ENCODE measurements around the gene SPATA16.
"Not testable (repeated sequence)": the region's sequence is repeated elsewhere in the genome, so short reads cannot be mapped to it uniquely, and the experiment has no call there.

Gene SPATA16

DNA sequence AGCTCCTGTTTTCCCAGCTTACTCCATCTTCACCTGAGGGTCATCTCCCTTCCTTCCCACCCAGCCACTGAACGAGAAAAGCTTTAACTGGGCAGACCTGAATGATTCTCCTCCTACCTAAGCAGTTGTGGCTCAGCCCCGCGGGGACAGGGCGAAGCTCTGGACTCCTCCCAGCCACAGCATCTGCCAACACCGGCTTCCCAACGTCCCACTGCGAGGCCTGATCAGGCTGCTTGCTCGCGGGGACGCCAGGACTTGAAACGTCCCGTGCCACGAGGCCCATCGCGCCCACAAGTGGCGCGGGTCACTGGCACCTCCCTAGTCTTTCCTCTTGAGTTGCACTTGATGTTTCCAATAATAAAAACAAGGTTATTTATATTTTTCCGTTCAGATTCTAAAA lies at the start of gene SPATA16:
Gene SPATA16, minus strand, starts transcription at position 250 of the 400 bp plus-strand sequence. CDS start 23,504 bp downstream, outside the sequence.
- no peak for DNase-seq

DNA sequence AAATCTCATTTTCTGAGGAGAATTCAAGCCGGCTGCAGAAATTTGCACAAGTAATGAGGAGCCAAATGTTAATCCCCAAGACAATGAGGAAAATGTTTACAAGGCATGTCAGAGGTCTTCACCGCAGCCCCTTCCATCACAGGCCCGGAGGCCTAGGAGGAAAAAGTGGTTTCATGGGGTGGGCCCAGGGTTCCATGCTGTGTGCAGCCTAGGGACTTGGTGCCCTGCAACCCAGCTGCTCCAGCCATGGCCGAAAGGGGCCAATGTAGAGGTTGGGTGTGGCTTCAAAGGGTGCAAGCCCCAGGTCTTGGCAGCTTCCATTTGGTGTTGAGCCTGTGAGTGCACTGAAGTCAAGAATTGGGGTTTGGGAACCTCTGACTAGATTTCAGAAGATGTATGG lies 42.0 kb upstream of the SPATA16 start:
- DNase-seq, result not testable (repeated sequence)

DNA sequence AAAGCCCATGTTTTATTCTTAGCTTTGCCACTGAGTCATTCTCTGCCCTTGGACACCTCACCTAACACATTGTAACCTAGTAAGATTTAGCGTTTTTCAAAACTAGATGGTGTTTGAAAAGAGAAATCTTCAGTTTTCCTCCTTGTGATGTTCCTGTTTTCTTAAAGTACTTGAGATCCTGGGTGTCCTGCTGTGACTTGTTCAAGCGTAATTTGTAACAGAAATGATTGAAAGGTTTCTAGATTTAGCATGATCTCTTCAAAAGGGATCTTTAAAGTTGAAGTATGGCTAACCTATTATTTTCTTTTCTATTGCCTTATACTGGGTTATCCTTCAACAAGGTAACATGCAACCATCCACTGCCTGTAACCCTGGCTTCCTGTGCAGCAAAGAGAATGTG lies 32.6 kb upstream of the SPATA16 start:
- no peak for DNase-seq

GRCh38 chr3:173159139-173159538 lies 18.1 kb upstream of the SPATA16 start:
- not testable (repeated sequence) for DNase-seq

DNA sequence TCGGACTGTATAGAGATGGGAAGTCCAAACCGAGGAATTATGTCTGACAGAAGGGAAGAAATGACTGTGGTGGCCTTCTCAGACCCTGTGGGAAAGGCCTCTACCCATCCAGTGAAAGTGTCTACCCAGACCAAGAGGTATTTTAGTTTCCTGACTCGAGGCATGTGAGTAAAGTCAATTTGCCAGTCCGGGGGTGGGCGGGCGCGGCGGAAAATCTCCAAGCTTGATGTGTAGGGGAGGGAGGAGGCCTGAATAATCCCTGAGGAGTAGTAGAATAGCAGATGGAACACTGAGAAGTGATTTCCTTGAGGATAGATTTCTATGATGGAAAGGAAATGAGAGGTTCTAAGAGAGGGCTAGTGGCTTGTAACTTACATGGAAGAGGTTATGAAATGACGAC lies 15.5 kb upstream of the SPATA16 start:
- not testable (repeated sequence) for DNase-seq

- no peak for DNase-seq
Measured at GRCh38 chr3:173153631-173154030, 12.6 kb upstream of the SPATA16 start.

- no peak for DNase-seq
Measured at GRCh38 chr3:173139420-173139819, 1.6 kb downstream of the SPATA16 start.

DNA sequence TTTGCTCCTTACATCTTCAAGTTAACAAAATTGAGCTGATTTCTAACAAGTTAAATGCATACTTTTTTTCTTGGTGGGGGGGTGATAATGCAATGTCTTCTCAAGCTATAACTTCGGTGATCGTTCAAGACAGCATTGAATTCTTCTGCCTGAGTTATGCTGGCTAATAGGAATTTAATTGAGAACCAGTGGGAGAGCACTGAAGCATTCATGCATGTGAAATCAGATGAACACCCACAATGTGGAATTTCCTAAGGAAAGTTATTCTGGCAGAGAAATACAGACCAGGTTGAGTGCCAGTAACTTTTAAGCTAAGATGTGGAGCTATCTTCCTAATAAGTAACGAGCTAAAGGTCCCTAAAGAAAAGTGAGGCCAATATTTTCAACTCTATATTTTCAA lies 3.0 kb downstream of the SPATA16 start:
- DNase-seq, result no peak

- no peak for DNase-seq
Measured at GRCh38 chr3:173135059-173135458, 6.0 kb downstream of the SPATA16 start.

DNA sequence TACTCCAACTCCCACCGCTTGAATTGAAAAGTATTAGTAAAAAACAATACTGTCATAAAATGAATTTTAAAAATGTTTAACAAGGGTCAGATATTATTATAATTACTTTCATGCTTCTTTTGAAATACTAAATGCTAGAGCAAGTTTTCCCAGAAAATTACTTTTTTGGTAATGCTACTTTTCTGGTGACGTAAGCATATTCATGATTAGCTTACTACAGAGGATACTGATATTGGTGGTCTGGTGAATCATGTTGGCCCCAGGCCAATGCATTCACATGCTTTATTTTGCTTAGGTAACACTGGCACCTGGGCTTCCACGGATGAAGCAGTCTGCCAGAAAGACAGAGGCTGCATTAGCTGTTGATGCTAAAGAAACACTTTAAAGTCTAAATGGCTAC lies 12.4 kb downstream of the SPATA16 start:
- no peak for DNase-seq

DNA sequence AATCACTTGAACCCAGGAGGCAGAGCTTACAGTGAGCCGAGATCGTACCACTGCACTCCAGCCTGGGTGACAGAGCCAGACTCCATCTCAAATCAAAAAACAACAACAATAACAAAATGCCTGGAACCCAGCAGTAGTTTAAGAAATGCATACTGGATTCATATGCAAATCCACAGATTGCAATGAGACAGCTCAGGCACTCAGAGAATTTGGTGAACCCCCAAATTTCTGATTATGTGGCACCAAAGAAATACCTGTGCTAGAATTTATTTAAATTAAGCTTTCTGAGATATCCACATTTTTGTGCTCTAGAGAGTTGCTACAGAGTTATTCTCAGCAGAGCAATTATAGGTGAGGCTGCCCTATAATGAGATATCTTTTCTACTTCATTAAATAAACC lies 29.7 kb downstream of the SPATA16 start:
- no peak for DNase-seq

GRCh38 chr3:173109143-173109542 lies 31.9 kb downstream of the SPATA16 start:
- no peak for DNase-seq

- DNase-seq, result no peak
Measured at GRCh38 chr3:173103469-173103868, 37.6 kb downstream of the SPATA16 start.

- DNase-seq, result no peak
Measured at GRCh38 chr3:173098959-173099358, 42.1 kb downstream of the SPATA16 start.

DNA sequence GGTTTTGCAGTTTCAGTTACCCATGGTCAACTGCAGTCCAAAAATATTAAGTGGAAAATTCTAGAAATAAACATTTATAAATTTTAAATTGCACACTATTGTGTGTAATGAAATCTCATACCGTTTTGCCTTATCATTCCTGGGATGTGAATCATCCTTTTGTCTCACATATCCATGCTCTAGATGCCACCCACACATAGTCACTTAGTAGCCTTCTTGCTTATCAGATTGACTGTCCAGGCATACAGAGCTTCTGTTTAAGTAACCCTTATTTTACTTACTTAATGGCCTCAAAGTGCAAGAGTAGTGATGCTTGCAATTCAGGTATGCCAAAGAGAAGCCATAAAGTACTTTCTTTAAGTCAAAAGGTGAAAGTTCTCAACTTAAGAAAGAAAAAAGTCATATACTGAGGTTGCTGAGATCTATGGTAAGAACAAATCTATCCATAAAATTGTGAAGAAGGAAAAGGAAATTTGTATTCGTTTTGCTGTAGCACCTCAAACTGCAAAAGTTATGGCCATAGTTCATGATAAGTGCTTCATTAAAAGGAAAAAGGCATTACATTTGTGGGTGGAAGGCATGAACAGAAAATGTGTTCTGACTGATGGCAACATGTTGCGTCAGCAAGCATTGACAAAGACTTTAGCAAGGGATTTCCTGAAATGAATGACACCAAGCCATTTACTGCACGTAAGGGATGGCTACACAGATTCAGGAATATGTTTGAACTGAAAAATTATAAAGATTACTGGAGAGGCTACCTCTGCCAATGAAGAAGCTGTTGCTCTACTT lies 43.8 kb downstream of the SPATA16 start:
- no peak for DNase-seq

- no peak for DNase-seq
Measured at GRCh38 chr3:173096140-173096539, 44.9 kb downstream of the SPATA16 start.

- no peak for DNase-seq
Measured at GRCh38 chr3:173092038-173092437, 49.0 kb downstream of the SPATA16 start.

DNA sequence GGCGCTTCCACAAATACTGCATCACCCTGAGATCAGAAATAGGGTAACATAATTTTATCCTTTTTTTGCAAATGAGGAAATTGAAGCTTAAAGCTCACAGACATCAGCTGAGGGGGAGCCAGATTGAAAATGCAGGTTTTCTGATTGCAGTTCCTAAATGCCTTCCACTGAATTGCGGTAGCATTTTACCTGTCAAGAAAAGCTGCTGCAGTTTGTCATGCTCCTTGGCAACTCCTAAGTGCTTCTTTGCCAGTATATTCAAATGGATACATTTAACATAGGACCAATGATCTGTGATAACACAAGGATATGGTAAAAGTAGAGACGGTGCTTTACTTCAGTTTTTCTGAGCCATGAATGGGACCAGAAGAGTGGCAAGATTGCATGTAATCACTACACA lies 50.5 kb downstream of the SPATA16 start:
- no peak for DNase-seq

DNA sequence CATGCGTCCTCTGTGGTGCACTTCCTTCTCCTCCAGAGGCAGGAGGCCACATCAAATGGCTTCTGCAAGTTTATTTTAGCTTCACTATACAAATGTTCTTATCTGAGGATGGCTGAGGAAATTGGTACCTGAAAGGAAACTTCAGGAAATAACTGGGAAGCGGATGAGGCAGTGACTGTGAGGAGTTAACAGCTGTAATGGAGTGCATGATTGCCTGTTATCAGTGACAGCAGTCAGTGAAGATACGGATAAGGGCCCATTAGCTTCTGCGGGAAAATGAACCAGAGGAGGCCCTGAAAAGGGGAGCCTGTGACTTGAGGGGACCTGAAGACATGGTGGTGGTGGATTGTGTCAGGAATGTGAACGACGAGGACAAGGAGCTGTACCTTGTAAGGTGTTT lies 51.8 kb downstream of the SPATA16 start:
- DNase-seq, result no peak

- no peak for DNase-seq
Measured at GRCh38 chr3:173078525-173078924, 62.5 kb downstream of the SPATA16 start.

DNA sequence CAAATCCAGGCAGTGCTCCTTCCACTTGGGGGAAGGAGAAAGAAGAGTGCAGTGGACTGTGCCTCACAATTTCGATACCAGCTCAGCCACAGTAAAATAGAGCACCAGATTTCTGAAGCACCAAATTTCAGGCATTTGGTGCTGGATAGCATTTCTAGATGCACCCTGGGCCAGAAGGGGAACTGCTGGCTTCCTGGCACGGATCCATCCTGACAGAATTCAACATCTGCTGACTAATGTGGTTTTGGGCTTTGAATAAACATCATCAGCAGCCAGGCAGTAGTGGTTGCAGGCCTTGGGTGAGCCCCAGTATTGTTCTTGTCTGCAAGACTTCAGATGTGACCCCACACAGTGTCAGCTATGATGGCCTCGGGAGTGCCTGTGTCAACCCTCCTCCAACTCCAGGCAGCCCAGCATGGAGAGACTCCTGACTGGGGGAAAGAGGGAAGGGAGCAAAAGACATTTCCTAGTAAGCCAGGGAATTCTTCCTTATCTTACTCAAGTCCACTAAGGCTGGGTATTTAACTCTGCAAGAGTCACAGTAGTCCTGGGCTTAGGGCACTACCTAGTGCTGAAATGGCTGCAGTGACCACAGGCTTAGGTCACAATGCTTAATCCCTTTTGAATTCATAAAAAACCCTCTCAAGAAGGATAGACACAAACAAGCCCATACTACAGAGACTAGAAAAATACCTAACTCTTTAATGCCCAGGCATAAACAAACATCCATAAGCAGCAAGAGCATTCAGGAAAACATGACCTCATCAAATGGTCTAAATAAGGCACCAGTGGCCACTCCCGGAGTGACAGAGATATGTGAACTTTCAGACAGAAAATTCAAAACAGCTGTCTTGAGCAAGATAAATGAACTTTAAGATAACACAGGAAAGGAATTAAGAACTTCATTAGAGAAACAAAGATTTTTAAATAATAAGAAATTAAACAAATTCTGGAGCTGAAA lies 74.7 kb downstream of the SPATA16 start:
- DNase-seq, result no peak

- no peak for DNase-seq
Measured at GRCh38 chr3:173065543-173065981, 75.5 kb downstream of the SPATA16 start.

GRCh38 chr3:173064631-173065030 lies 76.4 kb downstream of the SPATA16 start:
- no peak for DNase-seq

GRCh38 chr3:173058229-173058628 lies 82.8 kb downstream of the SPATA16 start:
- no peak for DNase-seq
